Activated CD4-positive, CD25-positive, alpha-beta regulatory T cell treated with anti-CD3 and anti-CD28 coated beads, Interleukin-2, amount 50 U/mL, for 24 hours (primary cell): ENCODE measurements around the gene PCYT1B.
"Not testable (repeated sequence)": the region's sequence is repeated elsewhere in the genome, so short reads cannot be mapped to it uniquely, and the experiment has no call there.

Experiments
- ATAC-seq, 2 donors: fragments of 150-1000 bp; cut with Tn5 transposase; one replicate each; pipeline ENCODE4 v1.10.0; 2021; ENCODE audit warnings: mild to moderate bottlenecking in 1 of 2, moderate library complexity in 1 of 2

The PCYT1B gene

DNA sequence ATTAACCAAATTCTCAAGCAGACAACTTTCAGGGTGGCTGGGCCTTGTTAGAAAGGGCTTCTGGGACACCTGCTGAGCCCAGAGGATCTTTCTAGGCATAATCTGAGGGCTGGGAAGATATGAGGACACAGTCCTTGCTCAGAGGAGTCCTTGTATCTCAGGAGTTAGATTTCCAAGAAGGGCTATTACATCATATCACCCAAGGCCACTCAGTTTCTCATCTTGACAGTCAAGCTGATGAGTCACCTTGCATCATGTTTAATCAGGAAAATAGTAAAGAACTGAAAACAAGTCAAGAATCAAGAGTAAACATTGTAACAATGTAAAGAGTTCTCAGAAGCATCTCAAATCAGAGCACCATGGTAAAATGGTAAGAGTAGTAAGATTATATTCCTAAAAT, 4.0 kb downstream of the PCYT1B start:
- no peak for ATAC-seq

- no peak for ATAC-seq
Measured at GRCh38 chrX:24629701-24630100, 17.4 kb downstream of the PCYT1B start.

GRCh38 chrX:24619647-24620046, 27.5 kb downstream of the PCYT1B start:
- no peak for ATAC-seq

DNA sequence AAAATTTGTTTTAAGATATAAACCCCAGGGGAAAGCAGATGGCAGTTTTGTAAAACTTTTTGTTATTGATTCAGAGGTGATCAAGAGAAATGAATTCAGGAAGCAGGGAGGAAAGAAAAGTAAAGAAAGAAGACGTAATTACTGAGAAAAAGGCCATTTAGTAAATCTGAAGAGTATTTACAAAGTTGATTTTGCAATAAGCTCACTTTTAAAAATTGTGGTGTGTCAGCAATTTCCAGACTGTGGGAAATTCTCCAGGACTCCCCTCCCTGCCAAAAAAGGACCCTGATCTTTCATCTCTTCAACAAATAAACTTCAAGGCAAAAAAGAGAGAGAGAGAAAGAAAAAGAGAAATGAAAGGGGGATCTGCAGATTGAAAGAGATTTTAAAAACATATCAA, 36.6 kb downstream of the PCYT1B start:
- ATAC-seq = no peak

- no peak for ATAC-seq
Measured at GRCh38 chrX:24607616-24608015, 39.5 kb downstream of the PCYT1B start.

GRCh38 chrX:24605941-24606340, 41.2 kb downstream of the PCYT1B start:
- not testable (repeated sequence) for ATAC-seq

GRCh38 chrX:24603191-24603590, 44.0 kb downstream of the PCYT1B start:
- ATAC-seq = no peak

DNA sequence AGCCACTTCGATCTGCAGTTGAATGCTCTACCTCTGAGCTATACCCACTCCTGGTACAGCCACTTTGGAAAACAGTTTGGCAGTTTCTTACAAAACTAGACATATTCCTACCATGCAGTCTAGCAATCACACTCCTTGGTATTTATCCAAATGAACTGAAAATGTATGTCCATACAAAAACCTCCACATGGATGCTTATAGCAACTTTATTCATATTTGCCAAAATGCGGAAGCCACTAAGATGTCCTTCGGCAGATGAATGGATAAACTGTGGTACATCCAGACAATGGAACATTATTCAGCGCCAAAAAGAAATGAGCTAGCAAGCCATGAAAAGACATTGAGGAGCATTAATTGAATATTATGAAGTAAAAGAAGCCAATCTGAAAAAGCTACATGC, 45.3 kb downstream of the PCYT1B start:
- ATAC-seq = no peak

DNA sequence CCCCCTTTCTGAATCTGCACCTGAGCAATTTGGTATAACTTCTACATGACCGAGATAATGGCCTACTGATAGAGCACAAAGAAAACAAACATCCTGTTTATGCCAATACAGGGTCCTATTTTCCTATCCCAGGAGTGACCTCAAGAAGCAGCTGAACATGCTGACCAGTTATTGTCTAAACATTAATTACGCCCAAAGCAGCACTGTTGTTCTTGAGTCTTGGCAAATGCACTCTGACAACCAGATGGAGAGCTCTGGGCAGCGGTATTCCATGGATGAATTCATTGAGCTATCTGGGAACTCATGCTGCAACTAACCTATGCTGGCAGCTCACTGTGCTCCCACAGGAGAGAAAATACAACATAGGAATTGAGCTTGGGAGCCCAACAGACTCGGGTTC, 52.6 kb downstream of the PCYT1B start:
- no peak for ATAC-seq

- no peak for ATAC-seq
Measured at GRCh38 chrX:24590111-24590510, 57.0 kb downstream of the PCYT1B start.

GRCh38 chrX:24577091-24577490, 70.1 kb downstream of the PCYT1B start:
- ATAC-seq = no peak

GRCh38 chrX:24575496-24575895, 71.7 kb downstream of the PCYT1B start:
- no peak for ATAC-seq

DNA sequence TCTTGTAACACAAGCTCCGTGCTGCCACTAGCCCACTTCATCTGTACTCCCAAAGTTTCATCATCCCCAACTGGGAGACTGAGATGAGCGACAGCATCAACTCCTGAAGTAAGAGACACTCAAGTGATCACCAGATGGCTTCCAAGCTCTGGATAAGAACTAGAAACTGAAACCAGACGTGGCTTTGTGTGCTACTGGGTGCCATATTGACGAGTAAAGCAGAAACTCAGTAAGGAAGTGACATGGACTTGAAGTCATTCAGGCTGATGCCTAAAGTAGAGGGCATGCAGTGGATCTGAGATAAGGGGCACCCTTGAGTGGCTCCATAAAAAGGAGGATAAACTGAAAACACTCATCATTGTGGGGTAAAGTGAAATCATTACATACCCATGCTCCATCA, 72.4 kb downstream of the PCYT1B start:
- no peak for ATAC-seq

GRCh38 chrX:24567169-24567568, 80.0 kb downstream of the PCYT1B start:
- no peak for ATAC-seq

GRCh38 chrX:24566240-24566639, 80.9 kb downstream of the PCYT1B start:
- no peak for ATAC-seq

GRCh38 chrX:24563291-24564010, 83.7 kb downstream of the PCYT1B start:
- no peak for ATAC-seq

- ATAC-seq = no peak
Measured at GRCh38 chrX:24561121-24561520, 86.0 kb downstream of the PCYT1B start.

- ATAC-seq = no peak
Measured at GRCh38 chrX:24553011-24553410, 94.1 kb downstream of the PCYT1B start.

DNA sequence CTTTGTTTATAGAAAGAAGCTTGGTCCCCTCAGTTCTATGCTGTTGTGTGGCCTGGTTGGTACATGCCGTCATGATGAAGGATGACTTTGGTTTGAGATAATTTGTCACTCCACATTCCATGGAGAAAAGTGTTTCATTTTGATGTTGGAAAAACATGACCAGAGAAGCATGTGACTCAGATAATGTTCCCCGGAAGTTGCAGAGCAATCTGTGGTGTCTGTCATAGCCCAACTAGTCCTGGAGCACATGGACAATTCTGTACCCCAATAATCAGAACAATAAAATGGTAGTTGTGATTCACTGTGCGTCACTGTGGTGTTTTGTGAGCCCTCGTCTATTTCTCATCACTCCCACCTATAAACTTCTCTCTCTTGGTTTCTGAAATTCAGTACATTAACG, 97.0 kb downstream of the PCYT1B start:
- no peak for ATAC-seq

GRCh38 chrX:24547961-24548360, 99.2 kb downstream of the PCYT1B start:
- ATAC-seq = no peak

- ATAC-seq = no peak
Measured at GRCh38 chrX:24542756-24543155, 104.4 kb downstream of the PCYT1B start.

GRCh38 chrX:24536551-24536950, 110.6 kb downstream of the PCYT1B start:
- no peak for ATAC-seq

DNA sequence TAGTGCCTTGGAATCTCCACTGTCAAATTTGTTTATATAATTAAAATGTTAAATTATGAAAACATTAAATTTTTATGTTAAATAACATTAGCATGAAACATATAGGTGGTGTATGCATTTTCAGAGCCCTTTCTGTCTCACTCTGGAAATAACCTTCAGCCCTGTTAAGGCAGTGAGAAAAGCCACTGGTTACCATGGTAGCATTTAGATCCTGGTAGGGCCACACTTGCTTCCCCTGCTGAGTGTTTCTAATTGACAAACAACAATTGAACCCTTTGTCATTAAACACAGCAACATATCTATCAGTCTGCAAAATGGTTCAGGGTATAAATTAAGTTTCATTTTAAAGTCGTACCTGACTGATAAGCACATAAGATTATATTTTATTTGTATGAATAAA, 118.5 kb downstream of the PCYT1B start:
- ATAC-seq = no peak

DNA sequence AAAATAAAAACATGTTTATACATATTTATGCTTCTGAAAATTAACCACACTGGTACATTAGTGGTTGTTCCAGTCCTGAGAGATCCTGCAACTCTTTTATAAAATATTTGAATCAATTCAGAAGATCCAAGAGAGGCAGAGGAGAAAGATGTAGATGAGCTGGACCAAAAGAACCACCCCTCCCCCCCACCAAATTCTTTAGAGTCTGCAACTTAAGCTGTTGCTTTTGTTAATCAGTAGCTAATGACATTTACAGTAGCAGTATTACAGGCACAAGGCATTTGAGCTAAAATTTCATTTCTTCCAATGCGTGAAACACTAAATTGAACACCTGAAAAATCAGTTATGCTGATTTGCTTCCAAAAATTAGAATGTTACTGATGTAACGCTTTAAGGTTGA, 120.5 kb downstream of the PCYT1B start:
- ATAC-seq = no peak

GRCh38 chrX:24525455-24525854, 121.7 kb downstream of the PCYT1B start:
- no peak for ATAC-seq
